Parathyroid adenoma (tissue), 2 donors: ENCODE measurements around the gene PHF19.

Experiments used
- H2AFZ ChIP-seq: fragments of 300-600 bp; sonication (generic); one replicate; pipeline ENCODE4 v1.7.0; 2017; ENCODE audit warnings: antibody characterized with exemption, mild to moderate bottlenecking
- H3K27ac ChIP-seq: fragments of 300-600 bp; sonication (generic); one replicate; pipeline ENCODE4 v1.7.0; 2017
- H3K27me3 ChIP-seq: fragments of 300-600 bp; sonication (generic); one replicate; pipeline ENCODE4 v1.7.0; 2017; ENCODE audit warnings: low read length; ENCODE audit not compliant: control insufficient read depth, insufficient read depth
- H3K36me3 ChIP-seq: fragments of 300-600 bp; sonication (generic); one replicate; pipeline ENCODE4 v1.7.0; 2017; ENCODE audit warnings: low read length; ENCODE audit not compliant: control insufficient read depth, insufficient read depth
- H3K4me1 ChIP-seq: fragments of 300-600 bp; sonication (generic); one replicate; pipeline ENCODE4 v1.7.0; 2017; ENCODE audit warnings: control low read depth
- H3K4me2 ChIP-seq: fragments of 300-600 bp; sonication (generic); one replicate; pipeline ENCODE4 v1.7.0; 2017; ENCODE audit warnings: low read length
- H3K4me3 ChIP-seq: fragments of 300-600 bp; sonication (generic); one replicate; pipeline ENCODE4 v1.7.0; 2017; ENCODE audit warnings: low read depth, low read length
- H3K79me2 ChIP-seq: fragments of 300-600 bp; sonication (generic); one replicate; pipeline ENCODE4 v1.7.0; 2017; ENCODE audit warnings: control low read depth
- H3K9ac ChIP-seq: fragments of 300-600 bp; sonication (generic); one replicate; pipeline ENCODE4 v1.7.0; 2017; ENCODE audit warnings: mild to moderate bottlenecking
- H3K9me3 ChIP-seq: fragments of 300-600 bp; sonication (generic); one replicate; pipeline ENCODE4 v1.7.0; 2017; ENCODE audit warnings: low read length; ENCODE audit not compliant: control insufficient read depth
- CTCF ChIP-seq: fragments of 300-600 bp; sonication (generic); IDR thresholded peaks from one replicate; pipeline ENCODE4 v1.7.0; 2017; ENCODE audit warnings: antibody characterized with exemption, mild to moderate bottlenecking
- donor health status: primary hyperparathyroidism.

Gene PHF19

GRCh38 chr9:120860083-120860482, 16.9 kb downstream of the PHF19 start:
- Histone ChIP-seq H3K27ac (no peak overlapping the region), H2AFZ (no peak overlapping the region), H3K4me2 (no peak overlapping the region), H3K27me3 (no peaks in the 10 kb centered on the region), H3K9ac (no peak overlapping the region), H3K9me3 (no peaks in the 10 kb centered on the region), H3K79me2 (no peaks in the 10 kb centered on the region), H3K36me3 (no peaks in the 10 kb centered on the region), H3K4me3 (no peak overlapping the region), H3K4me1 (no peaks in the 10 kb centered on the region)
- TF ChIP-seq CTCF: no peak

GRCh38 chr9:120859361-120859760, 17.6 kb downstream of the PHF19 start:
- Histone ChIP-seq H3K27me3 (no peaks in the 10 kb centered on the region), H3K4me1 (no peaks in the 10 kb centered on the region), H3K9me3 (no peaks in the 10 kb centered on the region), H3K36me3 (no peaks in the 10 kb centered on the region), H3K27ac (no peak overlapping the region), H2AFZ (no peak overlapping the region), H3K79me2 (no peaks in the 10 kb centered on the region), H3K4me2 (no peak overlapping the region), H3K9ac (no peak overlapping the region), H3K4me3 (no peak overlapping the region)
- TF ChIP-seq CTCF: no peak

DNA sequence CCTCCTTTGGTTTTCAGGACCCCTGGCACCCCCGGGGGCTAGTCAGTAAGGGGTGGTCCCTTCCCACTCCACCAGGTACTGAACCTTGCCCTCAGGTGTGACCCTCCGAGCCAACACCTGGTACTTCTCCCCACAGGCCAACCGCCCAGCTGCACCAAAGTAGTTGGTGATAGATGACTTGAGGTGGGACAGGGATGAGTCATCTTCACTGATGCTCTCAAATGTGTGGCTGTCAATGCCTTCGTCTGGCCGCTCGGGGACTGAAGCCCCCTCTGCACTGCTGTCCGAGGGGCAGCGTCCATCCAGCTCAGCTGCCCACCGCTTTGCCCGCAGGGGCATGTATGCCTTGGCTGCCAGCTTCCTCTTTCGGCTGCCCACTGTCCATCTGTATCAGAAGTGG, 19.1 kb downstream of the PHF19 start:
- H3K9ac ChIP-seq: no peak overlapping the region
- H3K27me3 ChIP-seq: no peaks in the 10 kb centered on the region
- H3K4me1 ChIP-seq: no peaks in the 10 kb centered on the region
- no peaks in the 10 kb centered on the region for H3K9me3 ChIP-seq
- no peaks in the 10 kb centered on the region for H3K79me2 ChIP-seq
- H3K36me3 ChIP-seq: no peaks in the 10 kb centered on the region
- no peak overlapping the region for H2AFZ ChIP-seq
- H3K4me3 ChIP-seq: no peak overlapping the region
- H3K4me2 ChIP-seq: no peak overlapping the region
- no peak overlapping the region for H3K27ac ChIP-seq
- no peak for TF ChIP-seq CTCF

GRCh38 chr9:120857481-120857880, 19.5 kb downstream of the PHF19 start:
- Histone ChIP-seq H3K4me3 (no peak overlapping the region), H2AFZ (no peak overlapping the region), H3K27me3 (no peaks in the 10 kb centered on the region), H3K79me2 (no peaks in the 10 kb centered on the region), H3K27ac (no peak overlapping the region), H3K9me3 (no peaks in the 10 kb centered on the region), H3K9ac (no peak overlapping the region), H3K36me3 (no peaks in the 10 kb centered on the region), H3K4me2 (no peak overlapping the region), H3K4me1 (no peaks in the 10 kb centered on the region)
- no peak for TF ChIP-seq CTCF

DNA sequence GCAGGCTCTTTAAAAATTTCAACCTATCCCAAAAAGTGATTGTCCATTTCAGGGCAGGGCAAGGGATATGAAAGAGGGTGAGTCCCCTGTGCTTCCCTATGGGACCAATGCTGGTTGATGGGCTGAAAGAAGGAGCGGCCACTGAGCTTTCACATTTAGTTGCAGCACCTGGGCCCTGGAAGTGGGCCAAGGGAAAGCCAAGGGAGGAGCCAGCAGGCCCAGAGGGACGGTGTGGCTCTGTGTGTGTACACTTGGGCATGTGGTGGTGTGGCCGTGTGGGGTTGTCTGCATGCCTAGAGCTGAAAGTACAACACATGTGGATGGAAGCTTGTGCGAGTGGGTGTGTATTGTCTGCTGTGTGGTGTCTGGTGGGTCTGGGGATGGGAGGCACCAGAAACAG, 20.3 kb downstream of the PHF19 start:
- H3K9ac ChIP-seq: no peak overlapping the region
- H3K79me2 ChIP-seq: no peaks in the 10 kb centered on the region
- no peak overlapping the region for H2AFZ ChIP-seq
- no peaks in the 10 kb centered on the region for H3K4me1 ChIP-seq
- H3K36me3 ChIP-seq: no peaks in the 10 kb centered on the region
- H3K9me3 ChIP-seq: no peaks in the 10 kb centered on the region
- TF ChIP-seq CTCF: no peak
- H3K27me3 ChIP-seq: no peaks in the 10 kb centered on the region
- H3K4me2 ChIP-seq: no peak overlapping the region
- H3K4me3 ChIP-seq: no peak overlapping the region
- H3K27ac ChIP-seq: no peak overlapping the region
